Measurements from ENCODE around the gene GYPC. TPM values are rescaled to one million over a fixed set of nuclear protein-coding genes. Genes with fewer than 3 reads are reported as not detected.

Gene GYPC
- total RNA-seq, 1 experiment from 2014 or later = 28.1 TPM

- TF ChIP-seq USF1 (CRISPR knock-in tag; IDR thresholded peaks at IDR 0.05) (no peak), ZNF532 (CRISPR knock-in tag; IDR thresholded peaks at IDR 0.05; ENCODE audit: borderline replicate concordance) (no peak)
Observed at GRCh38 chr2:126698376-126698775, 42.4 kb downstream of the GYPC start (continued).

- no peak; the same call in 1 of the 2 replicates for ATAC-seq
- Mint-ChIP-seq H3K27ac (no peak overlapping the region), H3K4me1 (peaks cover 27% of the 10 kb centered on the region), H3K9me3 (peaks cover 20% of the 10 kb centered on the region), H3K4me3 (no peak overlapping the region), H3K27me3 (ENCODE audit: low read depth) (peaks cover 3% of the 10 kb centered on the region; the same call in 1 of the 2 replicates), H3K36me3 (peaks cover 28% of the 10 kb centered on the region)
- DNase-seq (ENCODE audit: low spot score) = no peak
- ChIA-PET POLR2A (no interaction called here), CTCF (interaction anchor here (0.9 kb wide), 1 partner anchor 171 kb away, joined by 3 read pairs; no protein-coding TSS in a partner anchor)
- no peak for TF ChIP-seq TCF7 (CRISPR knock-in tag; IDR thresholded peaks at IDR 0.05; ENCODE audit: low read depth)
- TF ChIP-seq ZNF138 (CRISPR knock-in tag; conservative IDR thresholded peaks at IDR 0.05) = no peak
- TF ChIP-seq PRDM15 (CRISPR knock-in tag; IDR thresholded peaks at IDR 0.05) = no peak
- no peak for TF ChIP-seq ZNF671 (CRISPR knock-in tag; IDR thresholded peaks at IDR 0.05)
- TF ChIP-seq CREB1 (CRISPR knock-in tag; IDR thresholded peaks at IDR 0.05) = no peak
- no peak for TF ChIP-seq TEAD1 (CRISPR knock-in tag; IDR thresholded peaks at IDR 0.05)
- TF ChIP-seq PRRX2 (CRISPR knock-in tag; IDR thresholded peaks at IDR 0.05) = no peak
- TF ChIP-seq NR2C2 (CRISPR knock-in tag; IDR thresholded peaks at IDR 0.05) = no peak
- TF ChIP-seq PREB (CRISPR knock-in tag; IDR thresholded peaks at IDR 0.05; ENCODE audit: borderline replicate concordance) = no peak
- no peak for TF ChIP-seq STAT6 (CRISPR knock-in tag; conservative IDR thresholded peaks at IDR 0.05; ENCODE audit: low read depth)
- no peak for TF ChIP-seq ZNF396 (CRISPR knock-in tag; IDR thresholded peaks at IDR 0.05; ENCODE audit: borderline replicate concordance)
- TF ChIP-seq GABPB1 (CRISPR knock-in tag; IDR thresholded peaks at IDR 0.05) = no peak
- TF ChIP-seq SP1 (CRISPR knock-in tag; conservative IDR thresholded peaks at IDR 0.05) = no peak
- TF ChIP-seq ZBTB43 (CRISPR knock-in tag; IDR thresholded peaks at IDR 0.05) = no peak
- no peak for TF ChIP-seq RELA (CRISPR knock-in tag; IDR thresholded peaks at IDR 0.05; ENCODE audit: borderline replicate concordance)
- TF ChIP-seq MAX (CRISPR knock-in tag; IDR thresholded peaks at IDR 0.05) = no peak
Observed at GRCh38 chr2:126699018-126699417, 43.1 kb downstream of the GYPC start.
